ENCODE results near the gene NTRK3.

Gene NTRK3

DNA sequence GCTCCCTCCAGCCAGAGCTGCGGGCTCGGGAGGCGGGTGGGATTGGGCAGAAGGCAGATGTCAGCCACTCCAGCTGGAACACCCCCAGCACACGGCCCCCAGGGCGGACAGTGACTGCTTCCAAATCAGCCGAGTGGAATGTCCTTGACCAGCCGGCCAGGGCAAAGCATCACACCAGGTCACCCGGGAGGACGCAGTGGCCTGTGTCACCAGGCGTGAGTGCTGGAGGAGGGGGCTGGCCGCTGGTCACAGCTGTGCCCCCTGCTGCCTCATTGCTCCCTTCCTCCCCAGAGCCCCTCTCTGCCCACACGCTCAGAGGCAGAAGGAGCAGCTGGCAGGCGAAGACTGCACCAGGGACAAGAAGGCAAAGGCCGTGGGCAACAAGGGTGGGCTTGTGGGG is 33.5 kb downstream of the NTRK3 start (continued):
- TF ChIP-seq ZFP3 (CRISPR knock-in tag; IDR thresholded peaks at IDR 0.05) (no peak), TOX (CRISPR knock-in tag; IDR thresholded peaks at IDR 0.05; ENCODE audit: borderline replicate concordance) (no peak), OSR1 (CRISPR knock-in tag; IDR thresholded peaks at IDR 0.05) (no peak), ESRRG (CRISPR knock-in tag; IDR thresholded peaks at IDR 0.05) (no peak), BACH2 (CRISPR knock-in tag; IDR thresholded peaks at IDR 0.05; ENCODE audit: borderline replicate concordance) (no peak)

GRCh38 chr15:88221836-88222235 is 34.7 kb downstream of the NTRK3 start:
- TF ChIP-seq BACH2 (CRISPR knock-in tag; IDR thresholded peaks at IDR 0.05; ENCODE audit: borderline replicate concordance), result no peak
- TF ChIP-seq, protein P1, sequence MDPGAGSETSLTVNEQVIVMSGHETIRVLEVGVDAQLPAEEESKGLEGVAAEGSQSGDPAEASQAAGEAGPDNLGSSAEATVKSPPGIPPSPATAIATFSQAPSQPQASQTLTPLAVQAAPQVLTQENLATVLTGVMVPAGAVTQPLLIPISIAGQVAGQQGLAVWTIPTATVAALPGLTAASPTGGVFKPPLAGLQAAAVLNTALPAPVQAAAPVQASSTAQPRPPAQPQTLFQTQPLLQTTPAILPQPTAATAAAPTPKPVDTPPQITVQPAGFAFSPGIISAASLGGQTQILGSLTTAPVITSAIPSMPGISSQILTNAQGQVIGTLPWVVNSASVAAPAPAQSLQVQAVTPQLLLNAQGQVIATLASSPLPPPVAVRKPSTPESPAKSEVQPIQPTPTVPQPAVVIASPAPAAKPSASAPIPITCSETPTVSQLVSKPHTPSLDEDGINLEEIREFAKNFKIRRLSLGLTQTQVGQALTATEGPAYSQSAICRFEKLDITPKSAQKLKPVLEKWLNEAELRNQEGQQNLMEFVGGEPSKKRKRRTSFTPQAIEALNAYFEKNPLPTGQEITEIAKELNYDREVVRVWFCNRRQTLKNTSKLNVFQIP (CRISPR knock-in tag; IDR thresholded peaks at IDR 0.05; ENCODE audit: borderline replicate concordance, low read depth), result no peak
- TF ChIP-seq PPARA (CRISPR knock-in tag; IDR thresholded peaks at IDR 0.05; ENCODE audit: borderline replicate concordance), result no peak
- TF ChIP-seq ZFP3 (CRISPR knock-in tag; IDR thresholded peaks at IDR 0.05), result no peak
- no peak for TF ChIP-seq ZC3H10 (CRISPR knock-in tag; IDR thresholded peaks at IDR 0.05)
- TF ChIP-seq ZNF565 (CRISPR knock-in tag; conservative IDR thresholded peaks at IDR 0.05; ENCODE audit: low read depth), result no peak
- no peak for TF ChIP-seq ZNF8 (CRISPR knock-in tag; IDR thresholded peaks at IDR 0.05)
- no peak for TF ChIP-seq ZNF70 (CRISPR knock-in tag; IDR thresholded peaks at IDR 0.05)
- TF ChIP-seq ZFP30 (CRISPR knock-in tag; IDR thresholded peaks at IDR 0.05), result no peak
- no peak for TF ChIP-seq CREB5 (CRISPR knock-in tag; IDR thresholded peaks at IDR 0.05; ENCODE audit: low read depth)
- no peak for TF ChIP-seq OSR1 (CRISPR knock-in tag; IDR thresholded peaks at IDR 0.05)
- no peak for TF ChIP-seq PATZ1 (CRISPR knock-in tag; IDR thresholded peaks at IDR 0.05; ENCODE audit: borderline replicate concordance)
- ATAC-seq, result no peak

DNA sequence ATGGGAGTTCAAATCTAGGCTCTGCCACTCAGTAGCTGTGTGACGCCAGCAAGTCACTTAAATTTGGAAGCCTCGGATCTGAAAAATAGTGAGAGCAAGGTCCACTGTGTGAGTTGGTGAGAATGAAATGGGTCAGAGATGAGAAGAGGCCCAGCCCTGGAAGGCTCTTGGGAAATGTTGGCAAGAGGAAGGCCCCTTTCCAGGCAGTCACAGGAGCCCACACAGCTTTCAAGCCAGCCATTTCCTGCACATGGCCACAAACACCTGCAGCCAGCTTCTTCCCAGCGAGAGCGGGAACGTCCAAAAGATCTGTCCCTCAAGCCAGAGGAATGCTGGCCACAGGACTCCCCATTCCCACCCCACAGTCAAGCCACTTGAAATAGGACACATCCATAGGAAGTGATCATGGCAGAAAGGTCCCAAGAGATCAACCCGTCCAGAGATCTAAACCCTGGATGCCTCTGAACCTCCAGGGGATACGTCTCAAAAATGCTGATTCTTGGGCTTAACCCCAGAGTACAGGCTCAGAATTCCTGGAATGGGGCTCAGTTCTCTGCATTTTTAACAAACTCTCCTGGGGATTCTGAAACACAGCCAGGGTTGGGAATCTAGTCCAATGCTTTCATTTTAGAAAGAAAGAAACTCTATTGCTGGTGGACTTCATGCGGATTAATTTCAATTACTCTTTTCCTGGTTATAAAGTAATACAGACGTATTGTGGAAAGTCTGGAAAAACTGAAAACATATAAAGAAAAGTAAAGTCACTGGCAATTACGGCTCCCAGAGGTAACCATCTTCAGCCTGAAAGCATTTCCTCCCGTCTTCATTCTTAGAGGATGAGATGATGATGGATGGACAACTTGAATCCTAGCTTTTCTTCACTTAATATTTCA is 35.9 kb downstream of the NTRK3 start:
- TF ChIP-seq ZNF565 (CRISPR knock-in tag; conservative IDR thresholded peaks at IDR 0.05; ENCODE audit: low read depth) (no peak), TCF4 (CRISPR knock-in tag; IDR thresholded peaks at IDR 0.05; ENCODE audit: borderline replicate concordance) (no peak), TSHZ2 (CRISPR knock-in tag; IDR thresholded peaks at IDR 0.05) (no peak), PPARA (CRISPR knock-in tag; IDR thresholded peaks at IDR 0.05; ENCODE audit: borderline replicate concordance) (no peak), ESRRG (CRISPR knock-in tag; IDR thresholded peaks at IDR 0.05) (no peak), TOX (CRISPR knock-in tag; IDR thresholded peaks at IDR 0.05; ENCODE audit: borderline replicate concordance) (no peak), ZC3H10 (CRISPR knock-in tag; IDR thresholded peaks at IDR 0.05) (no peak), ZFP3 (CRISPR knock-in tag; IDR thresholded peaks at IDR 0.05) (no peak), OSR1 (CRISPR knock-in tag; IDR thresholded peaks at IDR 0.05) (no peak), ZNF8 (CRISPR knock-in tag; IDR thresholded peaks at IDR 0.05) (no peak), ISL1 (CRISPR knock-in tag; IDR thresholded peaks at IDR 0.05) (no peak), CSDC2 (CRISPR knock-in tag; IDR thresholded peaks at IDR 0.05) (no peak), GLIS3 (CRISPR knock-in tag; IDR thresholded peaks at IDR 0.05) (no peak), ZNF70 (CRISPR knock-in tag; IDR thresholded peaks at IDR 0.05) (no peak)
- TF ChIP-seq, protein P1 (CRISPR knock-in tag; IDR thresholded peaks at IDR 0.05; ENCODE audit: borderline replicate concordance, low read depth), result no peak
- ATAC-seq, result no peak

All from SK-N-SH treated with all-trans-retinoic acid at 6 μM for 48 hours (cell line).